Lung (tissue), 12 donors: ENCODE data around the gene HNMT. TPM values are rescaled to one million over a fixed set of nuclear protein-coding genes. Genes with fewer than 3 reads are reported as not detected.

Source experiments
- ATAC-seq: fragments of 200-7000 bp; cut with Tn5 transposase; one replicate; pipeline ENCODE4 v1.9.1; 2020; ENCODE audit warnings: moderate number of reproducible peaks; ENCODE audit not compliant: insufficient read depth, low FRiP score
- DNase-seq, 3 donors: peaks; one replicate each; pipeline ENCODE4 v3.0.0-alpha.2; 2013 to 2017
- H3K27ac ChIP-seq, 2 donors: one replicate each; pipeline ENCODE4 v1.5.1; 2013; ENCODE audit warnings: mild to moderate bottlenecking in 2 of 2, moderate library complexity in 2 of 2, control low read depth in 1 of 2, inconsistent platforms in 1 of 2, low read depth in 1 of 2, low read length in 1 of 2
- H3K27me3 ChIP-seq, 3 donors: one replicate each; pipeline ENCODE4 v1.5.1; 2013; ENCODE audit warnings: low read length in 2 of 3; ENCODE audit not compliant: control insufficient read depth in 3 of 3, insufficient read depth in 3 of 3
- H3K36me3 ChIP-seq, 4 donors: one replicate each; pipeline ENCODE4 v1.5.1; 2013; ENCODE audit warnings: low read length in 4 of 4, mild to moderate bottlenecking in 1 of 4, moderate library complexity in 1 of 4; ENCODE audit not compliant: control insufficient read depth in 4 of 4, insufficient read depth in 4 of 4
- H3K4me1 ChIP-seq, 5 donors: one replicate each; pipeline ENCODE4 v1.5.1; 2013; ENCODE audit warnings: low read length in 5 of 5, mild to moderate bottlenecking in 2 of 5, moderate library complexity in 1 of 5; ENCODE audit not compliant: control insufficient read depth in 5 of 5, insufficient read depth in 5 of 5
- H3K4me3 ChIP-seq: one replicate; pipeline ENCODE4 v1.5.1; 2013; ENCODE audit warnings: mild to moderate bottlenecking, control low read depth, moderate library complexity
- H3K9ac ChIP-seq, 2 donors: one replicate each; pipeline ENCODE4 v1.5.1; 2013; ENCODE audit warnings: low read length in 2 of 2, control low read depth in 1 of 2; ENCODE audit not compliant: insufficient read depth in 1 of 2
- H3K9me3 ChIP-seq, 4 donors: one replicate each; pipeline ENCODE4 v1.5.1; 2013; ENCODE audit warnings: low read length in 3 of 4, mild to moderate bottlenecking in 1 of 4, moderate library complexity in 1 of 4; ENCODE audit not compliant: control insufficient read depth in 4 of 4, insufficient read depth in 3 of 4
- CTCF ChIP-seq: IDR thresholded peaks from 2 replicates; pipeline ENCODE4 v1.5.1; 2012; ENCODE audit warnings: mild to moderate bottlenecking; ENCODE audit errors: control extremely low read depth, extremely low read depth
- WGBS, 2 donors: extraction: QIAGEN DNeasy Blood & Tissue Kit; methylation state at CpG; one replicate each; pipeline ENCODE4 v1.1.7; 2013; 5-methylcytosine and 5-hydroxymethylcytosine counted together
- polyA plus RNA-seq, 2 donors: library from polyadenylated mRNA; stranded (reverse); fragments of 200-250 nt; gene quantifications; one replicate each; pipeline ENCODE4 v1.2.1, GENCODE V29; 2013
- total RNA-seq, 2 donors: library from RNA; depleted of rRNA in 1 of 2; stranded (reverse); fragments of >200 nt in 1 of 2; gene quantifications; one replicate each; pipeline ENCODE4 v1.2.1, GENCODE V29; 2014 to 2021
- donor health status: control.
- donor health status: control.
- donor health status: Bipolar disorder and iron deficiency.
- donor health status: healthy.
- donor health status: DM: yes; HTN: yes; CAD: no.

HNMT gene
- total and polyA plus RNA-seq, 4 donors, result 45.9 to 135 (median 77.0) TPM

DNA sequence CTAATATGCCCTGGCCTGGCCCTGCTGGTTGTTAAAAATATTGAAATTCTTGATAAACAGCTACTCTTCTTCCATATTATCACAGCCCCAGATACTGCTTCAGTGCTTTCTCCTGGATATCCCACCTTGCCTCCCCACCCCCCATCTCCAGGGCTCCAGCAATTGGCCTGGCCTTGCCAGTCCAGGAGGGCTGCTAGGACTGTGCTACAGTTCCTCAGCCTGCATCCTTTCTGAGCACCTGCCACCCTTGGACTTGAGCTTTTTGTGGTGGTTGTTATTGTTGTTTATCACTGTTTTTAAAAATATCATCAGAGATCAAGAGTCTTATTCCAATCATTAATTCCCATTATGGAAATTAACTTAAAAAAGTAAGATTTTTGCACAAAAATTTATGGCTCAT lies 13.5 kb downstream of the HNMT start:
- no peak overlapping the region for H3K9ac ChIP-seq
- peaks cover 0 to 17% (median 7%) of the 10 kb centered on the region in 4 donors for H3K36me3 ChIP-seq
- DNase-seq (no peak), ATAC-seq (no peak)
- no peak overlapping the region for H3K4me3 ChIP-seq
- no peak overlapping the region for H3K27ac ChIP-seq
- H3K4me1 ChIP-seq, result no peaks in the 10 kb centered on the region
- no peak for TF ChIP-seq CTCF
- no peaks in the 10 kb centered on the region for H3K27me3 ChIP-seq
- no peaks in the 10 kb centered on the region for H3K9me3 ChIP-seq

- no peak for TF ChIP-seq CTCF
- H3K27ac ChIP-seq, result no peak overlapping the region
- no peak overlapping the region for H3K9ac ChIP-seq
- DNase-seq (no peak), ATAC-seq (no peak)
- no peak overlapping the region for H3K4me3 ChIP-seq
- H3K9me3 ChIP-seq, result no peaks in the 10 kb centered on the region
- peaks cover 0 to 14% (median 6%) of the 10 kb centered on the region in 4 donors for H3K36me3 ChIP-seq
- no peaks in the 10 kb centered on the region for H3K27me3 ChIP-seq
- no peaks in the 10 kb centered on the region for H3K4me1 ChIP-seq
Observed at GRCh38 chr2:137980459-137980858, 16.2 kb downstream of the HNMT start.

DNA sequence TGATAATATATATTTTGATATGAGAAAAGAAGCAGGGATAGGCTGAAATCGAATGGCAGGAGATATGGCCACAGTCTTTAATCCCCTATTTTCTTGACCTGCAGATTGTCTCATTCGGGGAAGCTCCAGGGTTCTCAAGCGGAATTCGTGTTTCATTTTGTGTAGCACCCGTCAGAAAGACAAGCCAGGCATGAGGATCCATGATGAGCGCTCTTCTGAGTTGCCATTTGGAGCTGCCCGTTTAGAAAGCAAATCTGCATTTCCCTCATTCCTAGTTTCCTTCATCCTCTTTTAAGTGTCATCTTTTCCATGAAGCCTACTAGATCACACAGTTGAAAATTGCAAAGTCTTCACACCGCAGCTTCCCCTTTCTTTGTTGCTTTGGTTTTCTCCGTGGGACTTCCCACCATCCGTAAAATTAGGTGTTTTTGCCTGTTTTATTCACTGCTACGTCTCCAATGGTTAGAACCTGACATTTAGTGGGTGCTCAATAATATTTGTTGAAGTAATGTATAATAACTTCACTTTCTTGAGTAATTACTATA lies 16.9 kb downstream of the HNMT start:
- Histone ChIP-seq H3K9ac (no peak overlapping the region), H3K4me3 (no peak overlapping the region), H3K27ac (no peak overlapping the region), H3K4me1 (no peaks in the 10 kb centered on the region), H3K36me3 (peaks cover 0 to 14% (median 4%) of the 10 kb centered on the region in 4 donors), H3K9me3 (no peaks in the 10 kb centered on the region), H3K27me3 (no peaks in the 10 kb centered on the region)
- no peak for TF ChIP-seq CTCF
- ATAC-seq (peak; percentile 21), DNase-seq (no peak)
- 85 to 88% methylated on average over 11 of the region's 11 CpGs for WGBS, 2 donors

- H3K9me3 ChIP-seq, result no peaks in the 10 kb centered on the region
- no peak overlapping the region for H3K4me3 ChIP-seq
- DNase-seq, result no peak
- no peaks in the 10 kb centered on the region for H3K4me1 ChIP-seq
- no peak for ATAC-seq
- H3K9ac ChIP-seq, result no peak overlapping the region
- 86 to 96% methylated on average over 3 of the region's 3 CpGs for WGBS, 2 donors
- peaks cover 0 to 14% (median 5%) of the 10 kb centered on the region in 4 donors for H3K36me3 ChIP-seq
- TF ChIP-seq CTCF, result no peak
- no peaks in the 10 kb centered on the region for H3K27me3 ChIP-seq
- H3K27ac ChIP-seq, result no peak overlapping the region
Observed at GRCh38 chr2:137983581-137983980, 19.3 kb downstream of the HNMT start.
